Erythroblast (primary cell): Measurements from ENCODE around the gene RHOXF2.

Source experiments
- GATA1 ChIP-seq: IDR thresholded peaks from 2 replicates; pipeline ENCODE4 v1.6.1; 2011; ENCODE audit warnings: low read depth, mild to moderate bottlenecking, control low read depth, low read length, moderate library complexity
- POLR2A ChIP-seq: IDR thresholded peaks from 2 replicates; pipeline ENCODE4 v1.6.1; 2011; ENCODE audit warnings: mild to moderate bottlenecking, low read length

- TF ChIP-seq POLR2A (no peak), GATA1 (no peak)
Measured at GRCh38 chrX:120120223-120120622, 38.2 kb upstream of the RHOXF2 start.
